Nephron (organoid): ENCODE results near the gene ANO8.

ENCODE experiments used
- H3K27ac Mint-ChIP-seq, 3 experiments: 2 replicates each; pipeline ENCODE4 v1.8.0; 2020; ENCODE audit warnings: mixed read lengths in 3 of 3, mild to moderate bottlenecking in 2 of 3, moderate library complexity in 1 of 3
- H3K27me3 Mint-ChIP-seq: 2 replicates; pipeline ENCODE4 v1.8.0; 2021; ENCODE audit warnings: low read depth, mild to moderate bottlenecking, moderate library complexity, mixed read lengths
- H3K36me3 Mint-ChIP-seq: 2 replicates; pipeline ENCODE4 v1.8.0; 2020; ENCODE audit warnings: low read depth, mixed read lengths
- H3K4me1 Mint-ChIP-seq: 2 replicates; pipeline ENCODE4 v1.8.0; 2020; ENCODE audit warnings: mixed read lengths
- H3K4me3 Mint-ChIP-seq, 3 experiments: 2 replicates each; pipeline ENCODE4 v1.8.0; 2020; ENCODE audit warnings: mild to moderate bottlenecking in 3 of 3, mixed read lengths in 3 of 3, moderate library complexity in 2 of 3
- H3K9me3 Mint-ChIP-seq: 2 replicates; pipeline ENCODE4 v1.8.0; 2020; ENCODE audit warnings: mixed read lengths
- TF ChIP-seq, protein P1 (sequence below), 3 experiments: fragments of 200-600 bp; sonication (generic); IDR thresholded peaks; one replicate each; pipeline ENCODE4 v1.5.0; 2021; ENCODE audit warnings: antibody characterized with exemption in 3 of 3; ENCODE audit not compliant: unreplicated experiment in 3 of 3

ANO8 gene

DNA sequence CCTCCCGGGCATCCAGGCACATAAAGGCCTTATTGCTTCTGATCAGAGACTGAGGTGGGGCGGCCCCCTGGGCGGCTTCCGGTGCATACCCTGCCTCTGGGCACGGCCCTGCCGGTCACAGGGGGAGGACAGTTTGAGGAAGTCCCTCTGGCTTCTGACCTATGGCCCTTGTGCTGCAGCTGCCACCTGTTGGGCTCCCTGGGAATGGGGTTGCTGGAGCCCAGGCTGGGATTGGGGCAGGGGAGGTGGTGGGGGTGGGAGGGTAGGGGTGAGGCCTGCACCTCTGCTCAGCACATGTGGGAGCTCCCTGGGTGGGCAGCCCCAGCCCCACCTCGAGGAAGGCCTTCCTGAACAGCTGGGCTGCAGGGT lies 10.7 kb downstream of the ANO8 start:
- peaks cover 9% of the 10 kb centered on the region for H3K27me3 Mint-ChIP-seq
- peaks cover 11% of the 10 kb centered on the region for H3K36me3 Mint-ChIP-seq
- H3K27ac Mint-ChIP-seq, result no peak overlapping the region
- H3K4me1 Mint-ChIP-seq, result peaks cover 4% of the 10 kb centered on the region
- H3K9me3 Mint-ChIP-seq, result no peaks in the 10 kb centered on the region
- H3K4me3 Mint-ChIP-seq, result no peak overlapping the region
- TF ChIP-seq, protein P1, sequence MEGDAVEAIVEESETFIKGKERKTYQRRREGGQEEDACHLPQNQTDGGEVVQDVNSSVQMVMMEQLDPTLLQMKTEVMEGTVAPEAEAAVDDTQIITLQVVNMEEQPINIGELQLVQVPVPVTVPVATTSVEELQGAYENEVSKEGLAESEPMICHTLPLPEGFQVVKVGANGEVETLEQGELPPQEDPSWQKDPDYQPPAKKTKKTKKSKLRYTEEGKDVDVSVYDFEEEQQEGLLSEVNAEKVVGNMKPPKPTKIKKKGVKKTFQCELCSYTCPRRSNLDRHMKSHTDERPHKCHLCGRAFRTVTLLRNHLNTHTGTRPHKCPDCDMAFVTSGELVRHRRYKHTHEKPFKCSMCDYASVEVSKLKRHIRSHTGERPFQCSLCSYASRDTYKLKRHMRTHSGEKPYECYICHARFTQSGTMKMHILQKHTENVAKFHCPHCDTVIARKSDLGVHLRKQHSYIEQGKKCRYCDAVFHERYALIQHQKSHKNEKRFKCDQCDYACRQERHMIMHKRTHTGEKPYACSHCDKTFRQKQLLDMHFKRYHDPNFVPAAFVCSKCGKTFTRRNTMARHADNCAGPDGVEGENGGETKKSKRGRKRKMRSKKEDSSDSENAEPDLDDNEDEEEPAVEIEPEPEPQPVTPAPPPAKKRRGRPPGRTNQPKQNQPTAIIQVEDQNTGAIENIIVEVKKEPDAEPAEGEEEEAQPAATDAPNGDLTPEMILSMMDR (IDR thresholded peaks at IDR 0.05; ENCODE audit: unreplicated experiment in 3 of 3), result no peak

DNA sequence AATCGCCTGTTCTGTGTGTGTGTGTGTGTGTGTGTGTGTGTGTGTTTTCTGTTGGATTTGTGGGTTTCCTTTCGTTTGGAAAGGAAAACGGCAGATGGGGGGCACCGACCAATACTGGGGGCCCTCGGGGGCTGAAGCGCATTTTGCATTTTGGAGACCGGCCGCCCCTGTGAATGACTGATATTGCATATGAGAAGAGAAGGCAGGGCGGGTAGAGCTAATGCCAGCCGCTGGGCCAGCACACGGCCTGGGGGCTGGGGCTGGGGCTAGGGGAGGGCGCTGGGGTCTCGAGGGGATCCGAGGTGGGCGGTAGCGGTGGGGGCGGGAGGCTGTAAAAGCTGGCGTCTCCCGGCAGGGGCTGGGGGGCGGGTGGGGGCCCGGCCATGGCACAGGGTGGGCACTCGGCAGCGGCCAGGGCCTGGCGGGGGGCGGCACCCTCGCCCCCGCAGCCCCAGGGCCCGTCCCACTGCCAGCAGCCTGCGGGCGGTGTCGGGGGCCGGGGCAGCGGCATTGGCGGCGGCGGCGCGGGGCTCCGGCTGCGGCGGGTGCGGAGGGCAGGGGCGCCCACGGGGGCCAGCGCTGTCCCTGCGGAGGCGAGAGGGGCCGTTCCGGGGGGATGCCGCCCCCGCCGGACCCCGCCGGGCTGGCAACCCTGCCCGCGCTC lies 11.2 kb downstream of the ANO8 start:
- Mint-ChIP-seq H3K27me3 (peaks cover 9% of the 10 kb centered on the region), H3K36me3 (peaks cover 11% of the 10 kb centered on the region), H3K4me3 (no peak overlapping the region), H3K27ac (peak overlapping the region in 1 of 3 experiments; percentile 60), H3K9me3 (no peaks in the 10 kb centered on the region), H3K4me1 (peaks cover 4% of the 10 kb centered on the region)
- TF ChIP-seq, protein P1 (IDR thresholded peaks at IDR 0.05; ENCODE audit: unreplicated experiment in 3 of 3), result no peak

GRCh38 chr19:17322854-17323253 lies 11.8 kb downstream of the ANO8 start:
- Mint-ChIP-seq H3K27ac (peak overlapping the region in 1 of 3 experiments; percentile 60), H3K4me3 (no peak overlapping the region), H3K36me3 (peaks cover 11% of the 10 kb centered on the region), H3K27me3 (peaks cover 7% of the 10 kb centered on the region), H3K4me1 (peaks cover 3% of the 10 kb centered on the region), H3K9me3 (no peaks in the 10 kb centered on the region)
- TF ChIP-seq, protein P1 (IDR thresholded peaks at IDR 0.05; ENCODE audit: unreplicated experiment in 3 of 3), result no peak

GRCh38 chr19:17321655-17322489 lies 12.8 kb downstream of the ANO8 start:
- H3K27me3 Mint-ChIP-seq, result peaks cover 1% of the 10 kb centered on the region
- H3K27ac Mint-ChIP-seq, result no peak overlapping the region
- peaks cover 11% of the 10 kb centered on the region for H3K36me3 Mint-ChIP-seq
- H3K9me3 Mint-ChIP-seq, result no peaks in the 10 kb centered on the region
- no peaks in the 10 kb centered on the region for H3K4me1 Mint-ChIP-seq
- TF ChIP-seq, protein P1 (IDR thresholded peaks at IDR 0.05; ENCODE audit: unreplicated experiment in 3 of 3), result no peak
- H3K4me3 Mint-ChIP-seq, result no peak overlapping the region

- H3K9me3 Mint-ChIP-seq, result no peaks in the 10 kb centered on the region
- no peaks in the 10 kb centered on the region for H3K4me1 Mint-ChIP-seq
- peaks cover 19% of the 10 kb centered on the region for H3K36me3 Mint-ChIP-seq
- no peaks in the 10 kb centered on the region for H3K27me3 Mint-ChIP-seq
- no peak overlapping the region for H3K4me3 Mint-ChIP-seq
- TF ChIP-seq, protein P1 (IDR thresholded peaks at IDR 0.05; ENCODE audit: unreplicated experiment in 3 of 3), result no peak
- no peak overlapping the region for H3K27ac Mint-ChIP-seq
Observed at GRCh38 chr19:17320435-17320834, 14.2 kb downstream of the ANO8 start.
